ENCODE measurements around the gene ABCG1.

ABCG1 gene

GRCh38 chr21:42250422-42251403 lies 31.8 kb downstream of the ABCG1 start:
- no peak for DNase-seq

- peak in 2 of 56 donors; percentile 40 to 52 for DNase-seq
Observed at GRCh38 chr21:42251654-42252324, 32.8 kb downstream of the ABCG1 start.

- no peak for DNase-seq
Observed at GRCh38 chr21:42252325-42252654, 33.4 kb downstream of the ABCG1 start.

GRCh38 chr21:42252778-42253340 lies 33.9 kb downstream of the ABCG1 start:
- no peak for DNase-seq

GRCh38 chr21:42253466-42253865 lies 34.5 kb downstream of the ABCG1 start:
- DNase-seq: no peak

GRCh38 chr21:42254083-42254482 lies 35.1 kb downstream of the ABCG1 start:
- DNase-seq: peak in 1 of 56 donors; percentile 62

- peak in 41 of 56 donors; percentile 15 to 81 (median 55) for DNase-seq
Observed at GRCh38 chr21:42254651-42255601, 36.0 kb downstream of the ABCG1 start.

- no peak for DNase-seq
Observed at GRCh38 chr21:42255825-42256224, 36.9 kb downstream of the ABCG1 start.

GRCh38 chr21:42256316-42256715 lies 37.4 kb downstream of the ABCG1 start:
- no peak for DNase-seq

GRCh38 chr21:42257091-42257765 lies 38.3 kb downstream of the ABCG1 start:
- no peak for DNase-seq

- DNase-seq: peak in 46 of 56 donors; percentile 26 to 86 (median 56)
Observed at GRCh38 chr21:42258150-42258884, 39.4 kb downstream of the ABCG1 start.

GRCh38 chr21:42258885-42259407 lies 40.0 kb downstream of the ABCG1 start:
- DNase-seq: peak in 34 of 56 donors; percentile 14 to 71 (median 48)

- no peak for DNase-seq
Observed at GRCh38 chr21:42260121-42260520, 41.2 kb downstream of the ABCG1 start.

- DNase-seq: no peak
Observed at GRCh38 chr21:42261829-42262200, 42.9 kb downstream of the ABCG1 start.

GRCh38 chr21:42262831-42263231 lies 43.9 kb downstream of the ABCG1 start:
- DNase-seq: peak in 23 of 56 donors; percentile 11 to 77 (median 35)

- no peak for DNase-seq
Observed at GRCh38 chr21:42263591-42264131, 44.7 kb downstream of the ABCG1 start.

GRCh38 chr21:42264245-42265195 lies 45.6 kb downstream of the ABCG1 start:
- DNase-seq: no peak

Measured in amygdala (tissue), 56 donors.